Measurements from ENCODE around the gene RAB28. TPM values are rescaled to one million over a fixed set of nuclear protein-coding genes. Genes with fewer than 3 reads are reported as not detected.

The RAB28 gene
- total RNA-seq, 1 experiment from 2014 or later = 18.6 TPM

DNA sequence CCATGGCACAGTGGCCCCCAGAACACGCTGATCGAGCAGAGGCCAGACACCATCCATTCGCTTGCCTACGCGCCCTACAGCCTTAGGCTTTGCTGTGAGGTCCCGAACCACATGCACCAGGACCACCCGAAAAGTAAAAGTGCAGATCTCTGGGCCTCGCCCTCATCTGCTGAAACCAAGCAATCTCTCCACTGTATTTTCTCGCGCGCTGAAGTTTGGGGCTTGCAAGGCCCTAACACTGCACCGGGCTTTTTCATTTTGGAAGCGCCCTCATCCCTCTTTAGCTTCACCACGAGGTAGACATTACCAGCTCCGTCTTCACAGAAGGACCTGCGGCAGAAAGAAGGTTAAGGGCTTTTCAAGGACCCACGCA lies 39.0 kb upstream of the RAB28 start:
- Histone ChIP-seq H3K36me3 (no peaks in the 10 kb centered on the region), H3K9me3 (replicated peaks) (no peaks in the 10 kb centered on the region), H3K4me3 (no peak overlapping the region), H3K27ac (no peak overlapping the region), H3K4me1 (replicated peaks) (no peaks in the 10 kb centered on the region), H3K27me3 (replicated peaks) (no peaks in the 10 kb centered on the region)
- DNase-seq (ENCODE audit: low read depth in 1 of 2, low spot score in 2 of 2) = no peak

DNA sequence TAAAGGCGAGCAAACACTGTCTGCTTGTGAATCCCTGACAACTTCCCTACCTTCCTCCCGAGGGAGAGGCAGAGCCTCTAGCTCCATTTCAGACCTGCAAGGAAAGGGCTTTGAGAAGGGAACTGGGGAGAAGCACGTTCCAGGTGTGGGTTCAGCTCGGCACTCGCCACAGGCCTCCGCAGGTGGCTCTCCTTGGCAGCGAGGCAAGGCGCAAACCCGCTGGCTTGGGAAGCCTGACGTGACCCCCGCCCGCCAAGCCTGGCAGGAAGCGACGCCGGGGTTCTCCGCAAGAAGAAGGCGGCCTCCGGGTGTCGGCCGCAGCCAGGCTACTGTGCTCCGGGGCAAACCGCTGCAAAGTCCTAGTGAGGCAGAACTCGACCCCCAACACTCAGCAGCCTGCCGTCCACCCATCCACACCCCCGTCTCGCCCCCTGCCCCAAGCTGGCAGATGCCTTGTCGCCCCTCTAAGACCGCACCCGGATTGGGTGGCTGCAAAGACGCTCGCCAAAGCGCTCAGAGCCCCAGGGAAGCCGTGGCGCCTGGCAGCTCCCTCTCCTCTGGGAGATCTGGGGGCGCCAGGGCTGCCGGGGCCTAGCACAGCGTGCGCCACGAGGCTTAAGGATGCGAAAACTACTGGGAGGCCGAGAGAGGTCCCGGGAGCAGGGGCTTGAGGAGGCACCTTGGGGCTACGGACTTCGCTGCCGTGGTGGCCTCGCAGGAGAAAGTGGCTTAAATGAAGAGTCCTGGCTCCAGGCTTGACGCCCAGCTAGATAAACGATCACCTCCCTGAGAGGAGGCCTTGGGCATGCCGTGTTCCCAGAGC lies 38.4 kb upstream of the RAB28 start:
- no peak overlapping the region for H3K4me3 ChIP-seq
- no peaks in the 10 kb centered on the region for H3K9me3 ChIP-seq (replicated peaks)
- no peak overlapping the region for H3K27ac ChIP-seq
- H3K36me3 ChIP-seq = no peaks in the 10 kb centered on the region
- H3K4me1 ChIP-seq (replicated peaks) = no peaks in the 10 kb centered on the region
- H3K27me3 ChIP-seq (replicated peaks) = no peaks in the 10 kb centered on the region
- DNase-seq (ENCODE audit: low read depth in 1 of 2, low spot score in 2 of 2) = no peak

DNA sequence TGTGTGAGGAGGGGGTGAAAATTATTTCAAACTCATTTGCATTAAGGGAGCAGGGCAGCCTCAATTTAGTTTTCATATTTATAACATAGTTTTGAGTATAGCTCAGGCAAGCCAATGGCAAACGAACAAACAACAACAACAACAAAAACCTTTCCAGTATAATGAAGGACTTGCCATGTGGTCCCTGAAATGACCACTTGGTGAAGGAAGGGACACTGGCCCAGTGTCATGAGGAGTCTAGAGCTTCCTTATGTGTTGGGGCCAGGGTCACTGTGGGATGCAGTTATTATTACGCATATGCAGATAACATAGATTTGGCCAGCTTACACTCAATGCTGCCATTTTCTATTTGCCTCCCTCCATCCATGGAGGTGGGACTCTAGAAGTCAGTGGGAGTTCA lies 36.9 kb upstream of the RAB28 start:
- Histone ChIP-seq H3K27ac (no peak overlapping the region), H3K9me3 (replicated peaks) (no peaks in the 10 kb centered on the region), H3K27me3 (replicated peaks) (no peaks in the 10 kb centered on the region), H3K4me1 (replicated peaks) (no peaks in the 10 kb centered on the region), H3K4me3 (no peak overlapping the region), H3K36me3 (no peaks in the 10 kb centered on the region)
- DNase-seq (ENCODE audit: low read depth in 1 of 2, low spot score in 2 of 2) = no peak

DNA sequence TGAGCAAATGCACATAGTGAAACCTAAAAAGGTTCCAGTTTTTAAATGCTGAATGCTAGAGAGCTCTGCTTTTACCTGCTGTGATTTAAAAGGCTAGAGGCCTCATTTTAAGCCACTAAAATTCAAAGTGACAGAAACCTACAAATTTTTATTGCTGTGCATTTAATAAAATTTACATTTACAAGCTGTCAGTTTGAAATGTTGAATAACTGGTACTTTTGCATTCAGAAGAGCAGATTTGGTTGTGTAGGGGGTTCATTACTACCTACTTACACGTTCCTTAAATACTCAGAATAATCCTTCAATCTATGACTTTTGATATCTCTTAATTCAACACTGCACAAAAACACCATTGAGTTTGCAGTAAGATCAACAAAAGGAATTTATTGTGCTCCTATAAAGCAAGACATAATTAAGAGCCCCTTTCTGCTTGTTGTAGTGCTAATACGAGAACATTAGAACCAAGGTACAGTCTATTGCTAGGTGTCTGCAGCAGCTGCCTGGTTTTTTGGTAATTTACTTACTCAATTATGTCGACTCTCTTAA lies 32.2 kb upstream of the RAB28 start:
- Histone ChIP-seq H3K4me1 (replicated peaks) (no peaks in the 10 kb centered on the region), H3K4me3 (no peak overlapping the region), H3K36me3 (no peaks in the 10 kb centered on the region), H3K9me3 (replicated peaks) (no peaks in the 10 kb centered on the region), H3K27me3 (replicated peaks) (no peaks in the 10 kb centered on the region), H3K27ac (no peak overlapping the region)
- DNase-seq (ENCODE audit: low read depth in 1 of 2, low spot score in 2 of 2) = no peak

DNA sequence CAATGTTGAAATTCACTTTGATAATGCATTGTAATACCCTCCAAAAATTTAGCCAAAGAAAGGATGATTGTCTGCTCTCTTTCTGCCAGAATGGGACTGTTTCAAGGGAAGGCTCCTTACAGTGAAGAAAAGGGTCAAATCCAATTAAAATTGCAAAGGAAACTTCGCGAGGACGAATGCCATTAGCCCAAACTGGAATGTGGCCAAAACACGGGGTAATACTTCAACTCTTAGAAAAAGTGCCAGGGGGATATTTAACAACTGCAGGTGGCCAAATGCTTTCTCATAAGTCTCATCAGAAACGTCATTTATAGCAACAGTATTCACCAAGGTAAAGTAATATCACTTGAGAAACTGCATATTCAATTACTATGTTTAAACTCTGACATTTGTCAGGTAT lies 31.1 kb upstream of the RAB28 start:
- Histone ChIP-seq H3K27me3 (replicated peaks) (no peaks in the 10 kb centered on the region), H3K4me3 (no peak overlapping the region), H3K27ac (no peak overlapping the region), H3K9me3 (replicated peaks) (no peaks in the 10 kb centered on the region), H3K4me1 (replicated peaks) (no peaks in the 10 kb centered on the region), H3K36me3 (no peaks in the 10 kb centered on the region)
- no peak for DNase-seq (ENCODE audit: low read depth in 1 of 2, low spot score in 2 of 2)

DNA sequence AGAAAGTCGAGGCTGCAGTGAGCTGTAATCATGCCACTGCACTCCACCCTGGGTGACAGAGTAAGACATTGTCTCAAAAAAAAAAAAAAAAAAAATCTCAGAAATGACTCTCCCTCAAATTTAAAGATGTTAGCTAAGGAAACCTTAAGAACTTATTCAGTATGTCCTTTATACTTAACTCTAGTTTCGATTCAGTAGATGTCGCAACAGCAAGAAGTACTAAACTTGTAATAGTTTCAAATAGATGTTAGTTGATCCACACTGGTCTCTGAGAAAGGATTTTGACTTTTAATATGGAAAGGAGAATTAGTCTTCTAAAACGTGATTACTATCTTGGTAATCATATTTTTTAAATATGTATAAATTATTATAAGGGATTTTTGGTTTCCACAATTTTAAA lies 30.6 kb upstream of the RAB28 start:
- Histone ChIP-seq H3K27me3 (replicated peaks) (no peaks in the 10 kb centered on the region), H3K27ac (no peak overlapping the region), H3K4me3 (no peak overlapping the region), H3K9me3 (replicated peaks) (no peaks in the 10 kb centered on the region), H3K4me1 (replicated peaks) (no peaks in the 10 kb centered on the region), H3K36me3 (no peaks in the 10 kb centered on the region)
- DNase-seq (ENCODE audit: low read depth in 1 of 2, low spot score in 2 of 2) = no peak

DNA sequence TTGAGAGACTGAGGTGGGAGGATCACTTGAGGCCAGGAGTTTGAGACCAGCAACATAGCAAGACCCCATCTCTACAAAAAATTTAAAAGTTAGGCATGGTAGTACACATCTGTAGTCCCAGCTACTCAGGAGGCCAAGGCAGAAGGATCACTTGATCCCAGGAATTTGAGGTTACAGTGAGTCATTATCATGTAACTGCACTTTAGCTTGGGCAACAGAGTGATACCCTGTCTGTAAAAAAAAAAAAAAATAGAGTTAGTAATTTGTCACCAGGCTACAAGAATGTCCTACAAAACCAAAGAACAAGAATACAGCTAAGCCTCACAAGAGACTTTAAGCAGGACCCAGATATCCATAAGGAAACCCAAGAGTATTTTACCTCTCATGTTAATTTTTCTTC lies 27.0 kb upstream of the RAB28 start:
- no peak for DNase-seq (ENCODE audit: low read depth in 1 of 2, low spot score in 2 of 2)
- H3K9me3 ChIP-seq (replicated peaks) = no peaks in the 10 kb centered on the region
- no peaks in the 10 kb centered on the region for H3K4me1 ChIP-seq (replicated peaks)

DNA sequence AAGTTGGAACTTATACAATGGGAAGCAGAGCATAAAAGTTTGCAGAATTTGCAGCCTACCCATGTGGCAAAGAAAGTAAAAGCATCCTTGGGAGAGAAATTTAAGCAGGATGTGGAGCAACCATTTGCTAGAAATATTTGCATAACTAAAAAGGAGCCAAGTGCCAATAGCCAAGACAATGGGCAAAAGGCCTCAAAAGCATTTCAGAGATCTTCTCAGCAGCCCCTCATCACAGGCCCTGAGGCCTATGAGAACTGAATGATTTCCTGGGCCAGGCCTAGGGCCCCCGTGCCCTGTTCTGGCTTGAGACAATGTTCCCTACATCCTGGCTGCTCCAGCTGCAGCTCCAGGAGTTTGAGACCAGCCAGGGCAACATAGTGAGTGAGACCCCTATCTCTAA lies 25.3 kb upstream of the RAB28 start:
- Histone ChIP-seq H3K27me3 (replicated peaks) (no peaks in the 10 kb centered on the region), H3K27ac (no peak overlapping the region), H3K9me3 (replicated peaks) (no peaks in the 10 kb centered on the region), H3K4me1 (replicated peaks) (no peaks in the 10 kb centered on the region), H3K36me3 (no peaks in the 10 kb centered on the region), H3K4me3 (no peak overlapping the region)
- DNase-seq (ENCODE audit: low read depth in 1 of 2, low spot score in 2 of 2) = no peak

More for the DNA sequence above, 27.0 kb upstream of the RAB28 start:
- Histone ChIP-seq H3K36me3 (no peaks in the 10 kb centered on the region), H3K27ac (no peak overlapping the region), H3K27me3 (replicated peaks) (no peaks in the 10 kb centered on the region), H3K4me3 (no peak overlapping the region)

DNA sequence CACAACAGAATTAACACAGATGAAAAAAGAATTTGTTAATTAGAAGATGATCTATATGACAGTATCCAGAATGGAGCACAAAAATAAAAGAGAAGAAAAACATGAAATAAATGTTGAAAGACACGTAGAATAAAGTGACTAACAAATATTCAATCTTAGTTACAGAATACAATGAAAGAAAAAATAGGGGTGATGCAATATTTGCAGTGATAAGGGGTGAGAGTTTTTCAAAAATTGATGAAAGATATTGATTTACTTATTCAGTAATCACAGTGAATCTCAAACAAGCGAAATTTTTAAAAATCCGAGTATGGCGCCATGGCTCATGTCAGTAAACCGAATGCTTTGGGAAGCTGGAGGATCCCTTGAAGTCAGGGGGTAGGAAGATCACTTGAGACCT lies 20.2 kb upstream of the RAB28 start:
- no peak for DNase-seq (ENCODE audit: low read depth in 1 of 2, low spot score in 2 of 2)
- no peak overlapping the region for H3K4me3 ChIP-seq
- no peaks in the 10 kb centered on the region for H3K9me3 ChIP-seq (replicated peaks)
- H3K4me1 ChIP-seq (replicated peaks) = no peaks in the 10 kb centered on the region
- H3K27me3 ChIP-seq (replicated peaks) = no peaks in the 10 kb centered on the region
- no peak overlapping the region for H3K27ac ChIP-seq
- no peaks in the 10 kb centered on the region for H3K36me3 ChIP-seq

DNA sequence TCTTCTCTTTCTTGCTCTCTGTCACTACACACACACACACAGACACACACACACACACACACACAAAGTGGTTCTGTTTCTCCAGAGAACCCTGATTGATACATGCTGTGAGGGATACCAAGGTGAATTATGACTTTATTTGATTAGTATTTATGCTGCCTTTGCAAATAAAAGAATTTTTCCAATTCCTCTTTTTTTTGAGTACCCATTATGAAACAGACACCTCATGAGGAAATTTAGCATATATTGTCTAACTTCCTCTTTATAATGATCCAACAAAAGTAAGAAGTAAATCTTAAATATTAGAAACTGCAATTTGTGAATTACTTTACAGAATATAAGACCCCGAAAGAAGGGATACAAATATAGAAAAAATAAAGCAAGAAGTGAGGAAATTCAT lies 14.3 kb upstream of the RAB28 start:
- no peaks in the 10 kb centered on the region for H3K9me3 ChIP-seq (replicated peaks)
- no peak overlapping the region for H3K4me3 ChIP-seq
- H3K4me1 ChIP-seq (replicated peaks) = no peaks in the 10 kb centered on the region
- no peak for DNase-seq (ENCODE audit: low read depth in 1 of 2, low spot score in 2 of 2)
- no peaks in the 10 kb centered on the region for H3K27me3 ChIP-seq (replicated peaks)
- H3K27ac ChIP-seq = no peak overlapping the region
- no peaks in the 10 kb centered on the region for H3K36me3 ChIP-seq

DNA sequence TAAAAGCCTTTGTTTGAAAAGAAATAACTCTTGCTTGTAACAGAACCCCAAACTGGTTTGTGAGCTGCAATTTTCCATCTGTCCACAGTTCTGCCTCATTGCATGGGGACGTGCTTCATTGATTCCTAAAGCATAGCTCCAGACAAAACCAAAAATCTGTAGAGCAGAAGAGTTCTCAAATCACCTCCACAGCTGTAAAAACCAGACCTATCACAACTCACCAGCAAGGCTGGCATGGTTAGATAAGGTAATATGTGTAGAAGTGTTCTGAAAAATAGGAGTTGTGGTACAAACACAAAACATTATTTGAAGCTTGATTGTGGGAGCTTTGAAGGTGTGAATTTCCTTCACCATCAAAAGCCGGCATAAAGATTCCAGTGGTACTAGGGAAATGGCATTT lies 12.5 kb upstream of the RAB28 start:
- Histone ChIP-seq H3K27ac (no peak overlapping the region), H3K4me3 (no peak overlapping the region), H3K4me1 (replicated peaks) (no peaks in the 10 kb centered on the region), H3K27me3 (replicated peaks) (no peaks in the 10 kb centered on the region), H3K9me3 (replicated peaks) (no peaks in the 10 kb centered on the region), H3K36me3 (no peaks in the 10 kb centered on the region)
- no peak for DNase-seq (ENCODE audit: low read depth in 1 of 2, low spot score in 2 of 2)

DNA sequence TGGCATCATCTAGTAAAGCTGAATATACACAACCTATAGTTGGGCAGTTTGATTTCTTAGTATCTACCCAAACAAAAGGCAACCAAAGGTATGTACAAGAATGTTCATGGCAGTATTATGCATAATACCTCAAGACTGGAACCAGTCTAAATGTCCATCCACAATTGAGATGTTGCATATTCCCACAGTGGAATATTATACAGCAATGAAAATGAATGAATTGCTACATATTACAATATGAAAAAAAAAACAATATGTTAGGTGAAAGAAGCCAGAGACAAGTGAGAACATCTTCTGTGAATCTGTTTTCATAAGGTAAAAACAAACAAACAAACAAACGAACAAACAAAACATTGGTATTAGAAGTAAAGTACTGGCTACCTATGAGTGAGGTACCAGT lies 11.6 kb upstream of the RAB28 start:
- Histone ChIP-seq H3K27ac (no peak overlapping the region), H3K9me3 (replicated peaks) (no peaks in the 10 kb centered on the region), H3K4me3 (no peak overlapping the region), H3K4me1 (replicated peaks) (no peaks in the 10 kb centered on the region), H3K36me3 (no peaks in the 10 kb centered on the region), H3K27me3 (replicated peaks) (no peaks in the 10 kb centered on the region)
- no peak for DNase-seq (ENCODE audit: low read depth in 1 of 2, low spot score in 2 of 2)

DNA sequence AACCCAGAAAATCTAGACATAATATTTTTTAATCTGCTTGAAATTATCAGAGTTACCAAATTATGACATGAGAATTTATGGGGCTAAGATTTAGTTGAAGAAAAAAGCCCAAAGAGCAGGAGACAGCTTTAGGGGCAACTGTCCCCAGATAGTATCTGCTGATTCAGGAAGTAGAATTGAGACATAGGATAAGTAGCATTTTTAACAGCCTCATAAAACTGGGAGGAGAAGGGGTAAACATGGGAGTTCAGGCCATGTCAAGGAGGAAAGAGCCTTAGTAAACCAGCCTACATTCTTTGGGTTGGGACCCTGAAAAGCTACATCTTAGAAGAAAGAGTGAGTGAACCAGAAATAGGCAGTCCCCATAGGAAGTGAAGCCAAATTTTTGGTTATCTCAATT lies 9.7 kb upstream of the RAB28 start:
- Histone ChIP-seq H3K4me3 (no peak overlapping the region), H3K9me3 (replicated peaks) (no peaks in the 10 kb centered on the region), H3K27ac (no peak overlapping the region), H3K27me3 (replicated peaks) (no peaks in the 10 kb centered on the region), H3K36me3 (no peaks in the 10 kb centered on the region), H3K4me1 (replicated peaks) (no peaks in the 10 kb centered on the region)
- no peak for DNase-seq (ENCODE audit: low read depth in 1 of 2, low spot score in 2 of 2)

DNA sequence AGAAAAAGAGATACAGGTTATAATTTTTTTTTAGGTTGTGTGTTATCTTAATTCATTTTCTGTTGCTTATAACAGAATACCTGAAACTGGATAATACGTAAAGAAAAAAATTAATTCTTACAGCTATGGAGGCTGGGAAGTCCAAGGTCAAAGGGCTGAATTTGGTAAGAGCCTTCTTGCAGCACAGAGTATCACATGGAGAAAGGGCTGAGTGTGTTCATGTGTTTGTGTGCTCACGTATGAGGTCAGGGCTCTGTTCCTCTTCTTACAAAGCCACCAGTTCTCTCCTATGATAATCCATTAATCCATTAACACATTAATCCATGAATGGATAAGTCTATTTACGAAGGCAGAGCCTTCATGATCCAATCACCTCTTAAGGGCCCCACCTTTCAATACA lies 8.6 kb upstream of the RAB28 start:
- Histone ChIP-seq H3K4me1 (replicated peaks) (no peaks in the 10 kb centered on the region), H3K36me3 (no peaks in the 10 kb centered on the region), H3K4me3 (no peak overlapping the region), H3K27ac (no peak overlapping the region), H3K9me3 (replicated peaks) (no peaks in the 10 kb centered on the region), H3K27me3 (replicated peaks) (no peaks in the 10 kb centered on the region)
- DNase-seq (ENCODE audit: low read depth in 1 of 2, low spot score in 2 of 2) = no peak

DNA sequence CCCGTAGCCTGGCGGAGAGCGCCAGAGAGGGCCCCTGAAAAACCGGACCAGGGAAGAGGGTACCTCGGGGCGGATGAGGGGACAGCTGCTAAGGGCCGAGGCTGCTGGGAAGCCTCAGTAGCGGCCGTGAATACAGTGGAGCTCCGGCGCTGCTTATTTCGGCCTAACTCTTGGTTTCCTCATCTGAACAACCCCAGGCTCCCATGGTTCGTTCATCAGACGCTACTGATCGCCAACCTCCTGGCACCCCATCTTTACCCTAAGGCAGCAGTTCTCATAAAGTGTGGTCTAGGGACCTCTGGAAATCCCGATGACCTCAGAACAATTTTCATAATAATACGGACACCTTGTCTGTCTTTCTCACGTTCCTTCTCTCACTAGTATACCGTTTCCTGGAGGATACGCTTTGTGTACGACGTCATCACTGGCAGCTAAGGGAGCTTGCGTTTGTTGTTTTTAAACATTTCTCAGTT lies 645 bp upstream of the RAB28 start:
- Histone ChIP-seq H3K4me3 (peak overlapping the region; percentile 67), H3K27me3 (replicated peaks) (no peaks in the 10 kb centered on the region), H3K27ac (peak overlapping the region; percentile 99), H3K9me3 (replicated peaks) (no peaks in the 10 kb centered on the region), H3K4me1 (replicated peaks) (no peaks in the 10 kb centered on the region; the same call in 1 of the 2 replicates), H3K36me3 (no peaks in the 10 kb centered on the region)
- DNase-seq (ENCODE audit: low read depth in 1 of 2, low spot score in 2 of 2) = no peak
